Neural cell (in vitro differentiated cells): Measurements from ENCODE around the gene NCKIPSD.

Source experiments
- EP300 ChIP-seq: fragments of 450-650 bp; conservative IDR thresholded peaks from 2 replicates; pipeline ENCODE4 v1.6.1; 2014; ENCODE audit warnings: antibody characterized with exemption, mild to moderate bottlenecking, moderate library complexity; ENCODE audit not compliant: poor library complexity, severe bottlenecking
- EZH2 ChIP-seq: fragments of 200-600, 300-800 bp; shearing (Covaris generic), sonication (generic); IDR thresholded peaks from 2 replicates; pipeline ENCODE4 v1.6.1; 2014; ENCODE audit warnings: antibody characterized with exemption, low read length, borderline replicate concordance, mild to moderate bottlenecking; ENCODE audit not compliant: insufficient read depth, poor library complexity, severe bottlenecking
- MXI1 ChIP-seq: fragments of 450-650 bp; conservative IDR thresholded peaks from 2 replicates; pipeline ENCODE4 v1.6.1; 2014; ENCODE audit warnings: antibody characterized with exemption, mild to moderate bottlenecking; ENCODE audit not compliant: poor library complexity, severe bottlenecking
- POLR2AphosphoS5 ChIP-seq: IDR thresholded peaks from 2 replicates; pipeline ENCODE4 v1.6.1; 2012
- RAD21 ChIP-seq: fragments of 450-650 bp; conservative IDR thresholded peaks from 2 replicates; pipeline ENCODE4 v1.6.1; 2014; ENCODE audit warnings: antibody characterized with exemption, mild to moderate bottlenecking, moderate library complexity
- SMC3 ChIP-seq: fragments of 450-650 bp; conservative IDR thresholded peaks from 2 replicates; pipeline ENCODE4 v1.6.1; 2014; ENCODE audit warnings: antibody characterized with exemption, mild to moderate bottlenecking, moderate library complexity; ENCODE audit not compliant: poor library complexity
- TAF1 ChIP-seq: IDR thresholded peaks from 2 replicates; pipeline ENCODE4 v1.6.1; 2012; ENCODE audit warnings: low read depth
- TF ChIP-seq, protein P1 (sequence below): fragments of 450-650 bp; IDR thresholded peaks from 2 replicates; pipeline ENCODE4 v1.5.1; 2014; ENCODE audit warnings: antibody characterized with exemption, mild to moderate bottlenecking, moderate library complexity; ENCODE audit not compliant: poor library complexity, severe bottlenecking
- TF ChIP-seq, protein P2 (sequence below): IDR thresholded peaks from 2 replicates; pipeline ENCODE4 v1.6.1; 2012; ENCODE audit warnings: borderline replicate concordance

DNA sequence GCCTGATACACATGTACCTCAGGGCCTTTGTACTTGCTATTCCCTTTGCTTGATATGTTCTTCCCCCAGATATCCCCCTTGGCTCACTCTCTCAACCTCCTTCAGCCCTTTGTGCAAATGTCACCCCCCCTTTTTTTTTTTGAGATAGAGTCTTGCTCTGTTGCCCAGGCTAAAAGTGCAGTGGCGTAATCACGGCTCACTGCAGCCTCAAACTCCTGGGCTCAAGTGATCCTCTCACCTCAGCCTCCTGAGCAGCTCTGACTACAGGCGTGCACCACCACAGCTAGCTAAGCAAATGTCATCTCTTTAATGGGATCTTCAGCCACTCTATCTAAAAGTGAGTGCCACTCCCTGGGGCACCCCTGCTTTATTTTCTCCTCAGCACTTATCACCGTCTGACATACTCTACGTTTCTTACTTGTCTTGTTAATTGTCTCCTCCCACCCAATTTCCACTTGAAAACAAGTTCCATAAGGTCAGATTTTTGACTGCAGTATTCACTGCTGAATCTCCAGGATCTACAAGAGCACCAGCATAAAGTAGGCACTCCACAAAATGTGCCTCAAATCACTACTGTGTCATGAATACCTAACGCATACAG lies 16.7 kb upstream of the NCKIPSD start:
- TF ChIP-seq POLR2AphosphoS5, result no peak
- no peak for TF ChIP-seq EP300
- no peak for TF ChIP-seq MXI1
- TF ChIP-seq, protein P1, sequence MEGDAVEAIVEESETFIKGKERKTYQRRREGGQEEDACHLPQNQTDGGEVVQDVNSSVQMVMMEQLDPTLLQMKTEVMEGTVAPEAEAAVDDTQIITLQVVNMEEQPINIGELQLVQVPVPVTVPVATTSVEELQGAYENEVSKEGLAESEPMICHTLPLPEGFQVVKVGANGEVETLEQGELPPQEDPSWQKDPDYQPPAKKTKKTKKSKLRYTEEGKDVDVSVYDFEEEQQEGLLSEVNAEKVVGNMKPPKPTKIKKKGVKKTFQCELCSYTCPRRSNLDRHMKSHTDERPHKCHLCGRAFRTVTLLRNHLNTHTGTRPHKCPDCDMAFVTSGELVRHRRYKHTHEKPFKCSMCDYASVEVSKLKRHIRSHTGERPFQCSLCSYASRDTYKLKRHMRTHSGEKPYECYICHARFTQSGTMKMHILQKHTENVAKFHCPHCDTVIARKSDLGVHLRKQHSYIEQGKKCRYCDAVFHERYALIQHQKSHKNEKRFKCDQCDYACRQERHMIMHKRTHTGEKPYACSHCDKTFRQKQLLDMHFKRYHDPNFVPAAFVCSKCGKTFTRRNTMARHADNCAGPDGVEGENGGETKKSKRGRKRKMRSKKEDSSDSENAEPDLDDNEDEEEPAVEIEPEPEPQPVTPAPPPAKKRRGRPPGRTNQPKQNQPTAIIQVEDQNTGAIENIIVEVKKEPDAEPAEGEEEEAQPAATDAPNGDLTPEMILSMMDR, result no peak
- no peak for TF ChIP-seq EZH2
- TF ChIP-seq, protein P2, sequence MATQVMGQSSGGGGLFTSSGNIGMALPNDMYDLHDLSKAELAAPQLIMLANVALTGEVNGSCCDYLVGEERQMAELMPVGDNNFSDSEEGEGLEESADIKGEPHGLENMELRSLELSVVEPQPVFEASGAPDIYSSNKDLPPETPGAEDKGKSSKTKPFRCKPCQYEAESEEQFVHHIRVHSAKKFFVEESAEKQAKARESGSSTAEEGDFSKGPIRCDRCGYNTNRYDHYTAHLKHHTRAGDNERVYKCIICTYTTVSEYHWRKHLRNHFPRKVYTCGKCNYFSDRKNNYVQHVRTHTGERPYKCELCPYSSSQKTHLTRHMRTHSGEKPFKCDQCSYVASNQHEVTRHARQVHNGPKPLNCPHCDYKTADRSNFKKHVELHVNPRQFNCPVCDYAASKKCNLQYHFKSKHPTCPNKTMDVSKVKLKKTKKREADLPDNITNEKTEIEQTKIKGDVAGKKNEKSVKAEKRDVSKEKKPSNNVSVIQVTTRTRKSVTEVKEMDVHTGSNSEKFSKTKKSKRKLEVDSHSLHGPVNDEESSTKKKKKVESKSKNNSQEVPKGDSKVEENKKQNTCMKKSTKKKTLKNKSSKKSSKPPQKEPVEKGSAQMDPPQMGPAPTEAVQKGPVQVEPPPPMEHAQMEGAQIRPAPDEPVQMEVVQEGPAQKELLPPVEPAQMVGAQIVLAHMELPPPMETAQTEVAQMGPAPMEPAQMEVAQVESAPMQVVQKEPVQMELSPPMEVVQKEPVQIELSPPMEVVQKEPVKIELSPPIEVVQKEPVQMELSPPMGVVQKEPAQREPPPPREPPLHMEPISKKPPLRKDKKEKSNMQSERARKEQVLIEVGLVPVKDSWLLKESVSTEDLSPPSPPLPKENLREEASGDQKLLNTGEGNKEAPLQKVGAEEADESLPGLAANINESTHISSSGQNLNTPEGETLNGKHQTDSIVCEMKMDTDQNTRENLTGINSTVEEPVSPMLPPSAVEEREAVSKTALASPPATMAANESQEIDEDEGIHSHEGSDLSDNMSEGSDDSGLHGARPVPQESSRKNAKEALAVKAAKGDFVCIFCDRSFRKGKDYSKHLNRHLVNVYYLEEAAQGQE, result no peak
- TF ChIP-seq RAD21, result no peak
- no peak for TF ChIP-seq TAF1
- TF ChIP-seq SMC3, result no peak
